D721Med (cell line): ENCODE data around the gene ZNF469.

Experiments
- DNase-seq: peaks from one replicate; pipeline ENCODE4 v3.0.0; 2011; ENCODE audit warnings: low spot score; ENCODE audit not compliant: insufficient read length
- FAIRE-seq: peaks from 2 replicates; lab custom pipeline; 2011; peaks lifted over from hg19 to GRCh38; lab: Jason Lieb, UNC
- TF ChIP-seq, protein P1 (sequence below): IDR thresholded peaks from 2 replicates; pipeline ENCODE4 v1.5.1; 2012; ENCODE audit warnings: mild to moderate bottlenecking, control low read depth; ENCODE audit not compliant: insufficient read depth; ENCODE audit errors: missing control alignments

The ZNF469 gene

DNA sequence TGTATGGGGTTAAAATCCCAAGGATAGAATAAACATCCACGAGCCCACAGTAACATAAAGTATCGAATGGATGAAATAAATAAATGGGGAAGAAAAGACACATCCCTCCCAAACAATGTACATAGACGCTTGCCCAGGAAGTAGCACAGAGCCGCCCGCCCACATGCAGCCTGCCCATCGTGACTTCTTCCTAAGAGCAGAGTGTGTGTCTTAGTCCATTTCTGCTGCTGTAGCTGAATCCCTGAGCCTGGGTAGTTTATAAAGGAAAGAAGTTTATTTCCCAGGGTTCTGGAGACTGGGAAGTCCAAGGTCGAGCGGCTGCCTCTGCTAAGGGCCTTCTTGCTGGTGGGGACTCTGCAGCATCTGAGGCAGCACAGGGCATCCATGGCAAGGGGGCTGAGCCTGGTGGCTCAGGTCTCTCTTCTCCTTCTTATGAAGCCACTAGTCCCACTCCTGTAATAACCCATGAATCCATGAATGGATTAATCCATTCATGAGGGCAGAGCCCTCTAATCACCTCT lies 39.4 kb upstream of the ZNF469 start:
- DNase-seq (no peak), FAIRE-seq (no peak)
- TF ChIP-seq, protein P1, sequence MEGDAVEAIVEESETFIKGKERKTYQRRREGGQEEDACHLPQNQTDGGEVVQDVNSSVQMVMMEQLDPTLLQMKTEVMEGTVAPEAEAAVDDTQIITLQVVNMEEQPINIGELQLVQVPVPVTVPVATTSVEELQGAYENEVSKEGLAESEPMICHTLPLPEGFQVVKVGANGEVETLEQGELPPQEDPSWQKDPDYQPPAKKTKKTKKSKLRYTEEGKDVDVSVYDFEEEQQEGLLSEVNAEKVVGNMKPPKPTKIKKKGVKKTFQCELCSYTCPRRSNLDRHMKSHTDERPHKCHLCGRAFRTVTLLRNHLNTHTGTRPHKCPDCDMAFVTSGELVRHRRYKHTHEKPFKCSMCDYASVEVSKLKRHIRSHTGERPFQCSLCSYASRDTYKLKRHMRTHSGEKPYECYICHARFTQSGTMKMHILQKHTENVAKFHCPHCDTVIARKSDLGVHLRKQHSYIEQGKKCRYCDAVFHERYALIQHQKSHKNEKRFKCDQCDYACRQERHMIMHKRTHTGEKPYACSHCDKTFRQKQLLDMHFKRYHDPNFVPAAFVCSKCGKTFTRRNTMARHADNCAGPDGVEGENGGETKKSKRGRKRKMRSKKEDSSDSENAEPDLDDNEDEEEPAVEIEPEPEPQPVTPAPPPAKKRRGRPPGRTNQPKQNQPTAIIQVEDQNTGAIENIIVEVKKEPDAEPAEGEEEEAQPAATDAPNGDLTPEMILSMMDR = no peak

DNA sequence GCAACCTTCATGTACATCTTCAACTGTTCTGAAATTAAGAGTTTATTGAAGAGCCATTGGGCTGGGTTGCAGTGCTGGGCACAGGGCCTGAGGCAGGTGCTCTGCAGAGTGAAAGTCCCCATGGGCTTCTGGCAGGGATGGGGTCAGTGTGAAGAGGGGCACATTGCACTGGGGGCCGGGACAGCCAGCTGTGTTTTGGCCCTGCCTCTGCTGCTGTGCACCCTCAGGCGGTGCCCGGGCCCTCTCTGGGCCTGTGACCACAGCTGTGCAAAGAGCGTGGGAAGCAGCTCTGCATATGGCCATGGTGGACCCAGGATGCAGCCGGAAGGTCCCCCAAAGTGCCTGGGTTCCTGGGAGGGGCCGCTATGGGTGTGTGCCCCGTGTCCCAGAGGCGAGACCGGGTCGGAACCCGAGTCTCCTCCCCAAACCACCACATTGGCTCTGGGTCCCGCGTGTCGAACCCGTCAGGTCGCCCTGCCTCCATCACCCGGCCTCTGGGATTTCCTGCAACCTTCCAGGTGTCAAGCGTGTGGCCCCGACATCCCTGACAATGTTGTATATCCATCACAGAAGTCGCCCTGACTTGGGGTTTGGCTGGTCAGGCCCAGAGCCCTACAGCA lies 38.2 kb upstream of the ZNF469 start:
- DNase-seq = no peak
- TF ChIP-seq, protein P1 = no peak
- FAIRE-seq = no peak

DNA sequence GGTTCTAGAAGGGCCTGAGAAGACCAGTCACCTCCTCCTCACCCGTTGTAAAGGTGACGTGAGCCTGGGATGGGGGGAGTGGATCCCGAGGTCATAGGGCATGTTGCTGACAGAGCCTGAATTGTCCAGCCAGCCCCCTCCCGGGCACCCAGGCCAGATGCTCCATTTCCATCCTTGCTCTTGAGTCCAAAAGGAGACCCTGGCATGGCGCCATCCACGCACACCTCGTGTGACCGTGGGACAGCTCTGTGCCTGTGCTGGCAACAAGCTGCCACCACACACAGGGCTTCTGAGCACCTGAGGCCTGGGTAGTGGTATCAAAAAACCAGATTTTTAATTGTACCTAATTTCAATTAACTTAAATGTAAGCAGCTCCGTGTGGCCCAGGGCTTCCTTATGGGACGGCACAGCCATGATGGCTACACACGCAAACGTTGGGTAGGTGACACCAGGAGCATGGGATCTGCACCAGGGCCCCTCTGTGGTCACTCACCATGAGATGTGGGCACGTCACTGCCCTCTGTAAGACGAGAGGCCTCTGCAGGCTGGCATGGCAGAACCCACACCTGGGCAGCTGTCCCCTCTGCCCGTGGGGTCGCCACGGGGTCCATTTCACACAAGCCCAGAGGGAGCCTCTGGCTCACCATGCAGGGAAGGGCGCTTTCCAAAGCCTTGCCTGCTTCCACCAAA lies 37.6 kb upstream of the ZNF469 start:
- no peak for DNase-seq
- TF ChIP-seq, protein P1 = no peak
- FAIRE-seq = no peak

DNA sequence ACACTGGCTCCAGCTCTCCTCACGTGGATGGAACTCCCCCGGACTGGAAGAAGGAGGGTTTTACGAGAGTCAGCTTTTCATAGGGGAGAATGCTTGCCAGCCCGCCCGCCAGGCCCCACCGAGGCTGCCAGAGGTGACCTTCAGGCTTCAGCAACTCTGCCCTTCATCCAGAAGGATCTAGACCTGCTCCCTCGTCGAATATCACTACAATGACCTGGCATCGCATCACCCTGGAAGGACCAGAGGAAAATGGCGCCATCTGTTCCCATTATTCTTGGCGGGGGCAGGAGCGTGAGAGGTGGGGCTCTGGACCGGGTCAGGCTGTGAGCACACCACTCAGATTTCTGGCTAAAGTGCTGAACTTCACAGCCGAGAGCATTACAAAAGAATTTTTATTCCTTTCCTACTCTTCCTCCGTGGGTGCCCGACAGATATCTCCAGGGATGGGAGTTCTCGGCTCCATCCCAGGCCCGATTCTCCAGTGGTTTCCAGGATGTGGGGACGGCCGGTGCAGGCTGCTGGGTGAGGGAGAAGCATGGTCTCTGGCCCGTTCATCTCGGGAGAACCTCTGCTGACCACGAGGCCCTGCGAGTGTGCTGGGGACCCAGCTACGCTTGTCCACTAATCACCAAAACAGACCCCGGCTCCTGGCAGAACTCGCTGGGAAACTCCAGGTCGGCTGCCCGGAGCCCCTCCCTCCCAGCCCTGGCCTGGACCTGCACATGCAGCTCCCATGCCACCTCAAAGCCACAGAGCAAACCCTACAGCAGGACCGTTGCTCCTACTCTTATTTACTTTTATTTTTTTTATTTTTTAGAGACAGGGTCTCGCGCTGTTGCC lies 36.8 kb upstream of the ZNF469 start:
- no peak for FAIRE-seq
- no peak for DNase-seq
- TF ChIP-seq, protein P1 = no peak

DNA sequence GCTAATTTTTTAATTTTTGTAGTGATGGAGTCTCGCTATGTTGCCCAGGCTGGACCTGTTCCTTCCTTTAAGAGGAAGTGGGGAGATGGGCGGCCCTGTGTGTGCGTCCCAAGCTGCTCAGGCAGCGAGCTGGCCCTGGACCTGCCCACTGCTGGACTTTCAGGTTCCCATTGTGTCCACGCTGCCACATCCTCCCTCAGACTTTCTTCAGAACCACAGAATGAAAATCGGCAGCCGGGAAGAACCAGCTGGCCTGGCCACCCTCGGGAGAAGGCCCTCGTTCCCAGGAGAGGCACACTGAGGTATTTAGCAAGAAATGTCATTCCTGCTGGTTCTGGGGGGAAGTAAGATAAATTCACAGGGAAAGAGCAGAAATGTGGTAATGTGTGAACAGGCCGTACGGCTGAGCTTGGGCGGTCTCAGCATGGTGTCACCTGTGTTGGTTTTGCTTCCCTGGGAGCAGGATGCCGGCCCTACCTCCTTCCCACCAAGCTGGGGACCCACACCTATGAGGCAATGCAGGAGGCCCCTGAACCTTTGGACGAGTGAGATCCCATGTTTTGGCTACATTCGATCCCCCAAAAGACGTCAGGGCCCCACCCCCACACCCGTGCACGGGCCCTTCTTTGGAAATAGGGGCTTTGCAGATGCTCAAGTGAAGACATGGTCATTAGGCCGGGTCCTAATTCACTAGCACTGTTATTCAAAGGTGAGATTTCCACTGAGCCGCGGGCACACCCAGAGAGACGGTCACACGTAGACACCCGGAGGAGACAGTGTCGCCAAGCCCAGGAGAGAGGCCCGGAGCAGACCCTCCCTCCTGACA lies 35.9 kb upstream of the ZNF469 start:
- TF ChIP-seq, protein P1 = no peak
- DNase-seq = no peak
- no peak for FAIRE-seq

DNA sequence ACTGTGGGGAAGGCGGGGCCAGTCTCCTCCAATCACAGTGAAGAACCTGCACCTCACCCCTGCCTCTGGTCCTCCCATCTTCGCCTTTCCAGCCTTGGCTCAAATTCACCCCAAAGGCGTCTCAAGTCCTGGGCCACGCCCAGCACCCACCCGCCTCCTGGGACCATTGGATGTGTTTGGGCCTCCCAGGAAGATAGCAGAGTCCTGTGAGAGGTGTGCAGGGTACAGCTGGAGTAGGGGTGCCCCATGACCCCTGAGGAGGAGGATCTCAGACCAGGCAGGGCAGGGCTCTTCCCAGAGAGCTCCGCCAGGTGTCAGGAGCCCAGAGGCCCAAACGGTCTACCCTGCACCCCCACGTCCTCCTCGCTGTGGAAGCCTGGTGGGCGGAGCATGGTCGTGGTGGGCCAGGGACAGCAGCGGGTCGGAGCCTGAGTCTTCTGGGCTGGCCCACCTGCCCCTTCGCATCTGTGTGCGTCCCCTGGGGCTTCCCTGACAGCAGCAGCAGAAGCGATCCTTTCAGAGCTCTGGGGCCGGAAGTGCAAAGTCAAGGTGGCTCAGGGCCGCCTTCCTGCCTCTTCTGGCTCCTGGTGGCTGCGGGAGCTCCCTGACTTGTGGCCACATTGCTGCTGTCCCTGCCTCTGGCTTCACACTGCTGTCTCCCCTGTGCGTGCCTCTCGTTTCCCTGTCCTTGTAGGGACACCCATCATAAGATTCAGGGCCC lies 34.9 kb upstream of the ZNF469 start:
- TF ChIP-seq, protein P1 = no peak
- FAIRE-seq = no peak
- no peak for DNase-seq
